HepG2 (cell line): ENCODE measurements around the gene BEND4. TPM values are rescaled to one million over a fixed set of nuclear protein-coding genes. Genes with fewer than 3 reads are reported as not detected.

Experiments used
- ATAC-seq: fragments of 200-7000 bp; cut with Tn5 transposase; 3 replicates; pipeline ENCODE4 v1.9.1; 2020; ENCODE audit warnings: mild to moderate bottlenecking, moderate library complexity
- BruUV-seq: library from RNA; stranded (reverse); fragments of 400-500 nt; replicated peaks from 2 replicates; lab custom pipeline; 2021; lab: Mats Ljungman, UMichigan
- CTCF ChIA-PET: fragments of 300-600 bp; formaldehyde crosslinking; extraction: SDS; loops from one replicate; lab custom pipeline; 2021; ENCODE audit warnings: low total read pairs, inconsistent platforms, low intra/inter-chr PET ratio; lab: Yijun Ruan, JAX
- POLR2A ChIA-PET: fragments of 350-600 bp; sonication (Branson Sonifier 250); formaldehyde crosslinking; loops from one replicate; lab custom pipeline; 2020; ENCODE audit warnings: antibody characterized with exemption, inconsistent platforms; lab: Yijun Ruan, JAX
- DNase-seq: peaks from one replicate; pipeline ENCODE4 v3.0.0-alpha.2; 2015; ENCODE audit warnings: low spot score
- FAIRE-seq: peaks from 3 replicates; lab custom pipeline; 2011; peaks lifted over from hg19 to GRCh38; lab: Jason Lieb, UNC
- H2AFZ ChIP-seq: one replicate; pipeline ENCODE4 v1.6.1; 2011; ENCODE audit warnings: low read length, inconsistent platforms
- H3K27ac ChIP-seq: fragments of 300-600 bp; 3 replicates; pipeline ENCODE4 v1.8.0; 2011; ENCODE audit warnings: mixed run types, mild to moderate bottlenecking, mixed read lengths, low read length, inconsistent platforms; ENCODE audit not compliant: insufficient read depth; ENCODE audit errors: extremely low read length
- H3K27me3 ChIP-seq, 2 experiments: fragments of 200-600 bp in 1 of 2; 2 replicates in 1 of 2; 3 replicates in 1 of 2; pipeline versions ENCODE4 v1.6.0 to v1.8.0; 2011; ENCODE audit warnings: low read length in 2 of 2, mild to moderate bottlenecking in 2 of 2, moderate library complexity in 2 of 2, inconsistent platforms in 1 of 2; ENCODE audit not compliant: insufficient read depth in 2 of 2, control insufficient read depth in 1 of 2
- H3K36me3 ChIP-seq, 2 experiments: fragments of 200-600 bp in 1 of 2; replicated peaks in 1 of 2; 2 replicates in 1 of 2; 3 replicates in 1 of 2; pipeline versions ENCODE4 v1.5.1 to v1.8.0; 2011; ENCODE audit warnings: low read length in 2 of 2, inconsistent platforms in 1 of 2; ENCODE audit not compliant: insufficient read depth in 2 of 2, control insufficient read depth in 1 of 2
- H3K4me1 ChIP-seq: 2 replicates; pipeline ENCODE4 v1.5.1; 2012; ENCODE audit warnings: low read length, inconsistent platforms; ENCODE audit not compliant: insufficient read depth
- H3K4me2 ChIP-seq: 2 replicates; pipeline ENCODE4 v1.6.0; 2011; ENCODE audit warnings: low read depth, low read length, inconsistent platforms
- H3K4me3 ChIP-seq, 3 experiments: fragments of 200-600 bp in 1 of 3; sonication (generic), shearing (Covaris generic) in 1 of 3; replicated peaks in 1 of 3; 2 replicates each; pipeline ENCODE4 v1.5.1; 2011 to 2016; ENCODE audit warnings: low read length in 3 of 3, inconsistent platforms in 2 of 3, low read depth in 2 of 3, mild to moderate bottlenecking in 2 of 3, control low read depth in 1 of 3, mixed read lengths in 1 of 3; ENCODE audit not compliant: insufficient read depth in 1 of 3
- H3K79me2 ChIP-seq: one replicate; pipeline ENCODE4 v1.6.1; 2011; ENCODE audit warnings: low read length, inconsistent platforms; ENCODE audit not compliant: insufficient read depth
- H3K9ac ChIP-seq: 2 replicates; pipeline ENCODE4 v1.6.0; 2011; ENCODE audit warnings: mild to moderate bottlenecking, low read depth, low read length, inconsistent platforms; ENCODE audit not compliant: insufficient read depth
- H3K9me3 ChIP-seq: 2 replicates; pipeline ENCODE4 v1.5.1; 2012; ENCODE audit warnings: mild to moderate bottlenecking, low read length
- H4K20me1 ChIP-seq: 2 replicates; pipeline ENCODE4 v1.6.0; 2011; ENCODE audit warnings: inconsistent platforms, mild to moderate bottlenecking, low read length, moderate library complexity; ENCODE audit not compliant: insufficient read depth
- KDM4B ChIP-seq: sonication (generic); formaldehyde crosslinking; IDR thresholded peaks from 2 replicates; pipeline ENCODE4 v1.4.0; 2020; ENCODE audit warnings: missing genetic modification reagents
- NR2F2 ChIP-seq: IDR thresholded peaks from 2 replicates; pipeline ENCODE4 v1.6.1; 2012; ENCODE audit warnings: low read depth, inconsistent platforms, borderline replicate concordance
- RARG ChIP-seq: sonication (generic); formaldehyde crosslinking; IDR thresholded peaks from 2 replicates; pipeline ENCODE4 v1.4.0; 2020; ENCODE audit warnings: low read depth, mild to moderate bottlenecking, missing genetic modification reagents
- REPIN1 ChIP-seq: sonication (generic); formaldehyde crosslinking; IDR thresholded peaks from 2 replicates; pipeline ENCODE4 v1.8.0; 2022; ENCODE audit warnings: missing genetic modification reagents, low read depth, mild to moderate bottlenecking, borderline replicate concordance
- SNRNP70 ChIP-seq: fragments of 200-400 bp; formaldehyde crosslinking; IDR thresholded peaks from 2 replicates; pipeline ENCODE4 v1.6.1; 2017; ENCODE audit warnings: mild to moderate bottlenecking, low read depth, low read length, moderate library complexity
- SRSF9 ChIP-seq: fragments of 200-400 bp; formaldehyde crosslinking; IDR thresholded peaks from 2 replicates; pipeline ENCODE4 v1.6.1; 2018; ENCODE audit warnings: borderline replicate concordance, mild to moderate bottlenecking, low read depth, low read length; ENCODE audit not compliant: insufficient read depth, poor library complexity, severe bottlenecking
- ZNF337 ChIP-seq: sonication (generic); formaldehyde crosslinking; IDR thresholded peaks from 2 replicates; pipeline ENCODE4 v1.5.1; 2020; ENCODE audit warnings: missing genetic modification reagents, low read depth, mild to moderate bottlenecking, borderline replicate concordance
- ZSCAN29 ChIP-seq: sonication (generic); formaldehyde crosslinking; conservative IDR thresholded peaks from 2 replicates; pipeline ENCODE4 v1.4.0; 2020; ENCODE audit warnings: mild to moderate bottlenecking, missing genetic modification reagents
- WGBS: methylation state at CpG from one replicate; pipeline ENCODE4 v1.1.6; 2017; ENCODE audit warnings: low lambda C conversion rate; 5-methylcytosine and 5-hydroxymethylcytosine counted together
- in situ Hi-C: cut with HindIII; loops from 2 replicates; pipeline ENCODE4 v1.10.0; 2017; ENCODE audit warnings: low pct_unique_long_range_greater_than_20kb; ENCODE audit not compliant: extremely low pct_ligation_motif_present
- intact Hi-C: fragments of 100-400 bp; cut with micrococcal nuclease; formaldehyde crosslinking; loops from one replicate; pipeline ENCODE4 v1.10.0; 2022; ENCODE audit not compliant: unreplicated experiment
- polyA plus RNA-seq, 8 experiments: library from polyadenylated mRNA; depleted of rRNA in 3 of 8; stranded (reverse) in 7 of 8; unstranded in 1 of 8; fragments of >200 nt; fragmentation: Illumina TruSeq in 4 of 8; extraction: Trizol in 4 of 8; gene quantifications; 2 replicates each; pipeline versions ENCODE4 v1.2.1 to v1.2.3, GENCODE V29; 2011 to 2016; ENCODE audit warnings: low read depth in 4 of 8, missing spikeins in 1 of 8, mixed read lengths in 1 of 8; ENCODE audit not compliant: insufficient read depth in 1 of 8
- total RNA-seq, 5 experiments: library from RNA; depleted of rRNA; stranded (reverse); fragments of >200 nt; fragmentation: Illumina TruSeq; extraction: Trizol; gene quantifications; 2 replicates each; pipeline ENCODE4 v1.2.3, GENCODE V29; 2016; ENCODE audit warnings: low read depth in 1 of 5
- TF ChIP-seq, protein P1 (sequence below), 2 experiments: sonication (generic) in 1 of 2; formaldehyde crosslinking in 1 of 2; IDR thresholded peaks; 2 replicates each; pipeline versions ENCODE4 v1.4.0 to v1.6.1; 2016 to 2020; ENCODE audit warnings: borderline replicate concordance in 1 of 2, low read depth in 1 of 2, mild to moderate bottlenecking in 1 of 2, missing genetic modification reagents in 1 of 2
- TF ChIP-seq, protein P2 (sequence below): sonication (generic); formaldehyde crosslinking; IDR thresholded peaks from 2 replicates; pipeline ENCODE4 v1.4.0; 2020; ENCODE audit warnings: missing genetic modification reagents, borderline replicate concordance
- TF ChIP-seq, protein P3 (sequence below): sonication (generic); formaldehyde crosslinking; IDR thresholded peaks from 2 replicates; pipeline ENCODE4 v1.4.0; 2020; ENCODE audit warnings: missing genetic modification reagents
- TF ChIP-seq, protein P4 (sequence below): sonication (generic); formaldehyde crosslinking; IDR thresholded peaks from 2 replicates; pipeline ENCODE4 v1.5.0; 2020; ENCODE audit warnings: mild to moderate bottlenecking, missing genetic modification reagents, moderate library complexity

BEND4 gene
- total and polyA plus RNA-seq, 2 of the 13 experiments (the other 11 are each of a cell fraction or from before 2014, with no cell fraction given), result not detected

DNA sequence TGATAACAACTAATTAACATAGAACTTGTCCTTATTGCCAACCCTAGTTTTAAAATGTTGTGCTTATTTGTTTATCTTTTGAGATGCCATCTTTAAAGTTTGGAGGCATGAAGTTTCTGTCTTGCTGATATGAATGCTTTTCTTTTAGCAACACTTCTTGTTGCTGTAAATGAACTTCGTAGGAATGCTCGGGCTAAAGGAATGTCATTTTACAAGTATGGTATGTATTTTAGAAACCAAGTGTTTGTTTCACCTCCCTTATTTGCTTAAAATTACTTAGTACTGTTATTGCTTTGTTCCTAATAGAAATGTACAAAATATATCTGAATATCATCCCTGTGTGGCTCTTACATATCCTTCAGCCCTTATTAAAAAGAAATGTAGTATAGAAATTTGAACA, 86.1 kb downstream of the BEND4 start:
- WGBS, result 99% methylated on average over 2 of the region's 2 CpGs
- Histone ChIP-seq H3K4me2 (no peak overlapping the region), H3K9ac (no peak overlapping the region), H3K79me2 (no peaks in the 10 kb centered on the region), H3K4me3 (no peak overlapping the region), H3K9me3 (no peaks in the 10 kb centered on the region), H3K36me3 (peaks cover 3 to 24% of the 10 kb centered on the region in 2 experiments; a peak in 4 of 5 replicates), H4K20me1 (no peaks in the 10 kb centered on the region), H2AFZ (no peak overlapping the region), H3K4me1 (no peaks in the 10 kb centered on the region), H3K27ac (no peak overlapping the region), H3K27me3 (no peaks in the 10 kb centered on the region)
- in situ Hi-C loops (no loop called here), intact Hi-C loops (no loop called here)
- ChIA-PET POLR2A (no interaction called here), CTCF (no interaction called here)
- FAIRE-seq, result no peak
- ATAC-seq, result no peak
- no peak for DNase-seq
- TF ChIP-seq, protein P1, sequence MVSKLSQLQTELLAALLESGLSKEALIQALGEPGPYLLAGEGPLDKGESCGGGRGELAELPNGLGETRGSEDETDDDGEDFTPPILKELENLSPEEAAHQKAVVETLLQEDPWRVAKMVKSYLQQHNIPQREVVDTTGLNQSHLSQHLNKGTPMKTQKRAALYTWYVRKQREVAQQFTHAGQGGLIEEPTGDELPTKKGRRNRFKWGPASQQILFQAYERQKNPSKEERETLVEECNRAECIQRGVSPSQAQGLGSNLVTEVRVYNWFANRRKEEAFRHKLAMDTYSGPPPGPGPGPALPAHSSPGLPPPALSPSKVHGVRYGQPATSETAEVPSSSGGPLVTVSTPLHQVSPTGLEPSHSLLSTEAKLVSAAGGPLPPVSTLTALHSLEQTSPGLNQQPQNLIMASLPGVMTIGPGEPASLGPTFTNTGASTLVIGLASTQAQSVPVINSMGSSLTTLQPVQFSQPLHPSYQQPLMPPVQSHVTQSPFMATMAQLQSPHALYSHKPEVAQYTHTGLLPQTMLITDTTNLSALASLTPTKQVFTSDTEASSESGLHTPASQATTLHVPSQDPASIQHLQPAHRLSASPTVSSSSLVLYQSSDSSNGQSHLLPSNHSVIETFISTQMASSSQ (IDR thresholded peaks at IDR 0.05; ENCODE audit: low read depth), result no peak
- TF ChIP-seq, protein P1 (CRISPR knock-in tag; IDR thresholded peaks at IDR 0.05; ENCODE audit: borderline replicate concordance), result no peak
- no peak for TF ChIP-seq SRSF9
- no peak for TF ChIP-seq REPIN1 (CRISPR knock-in tag)
- no peak for TF ChIP-seq RARG (CRISPR knock-in tag)
- no peak for TF ChIP-seq NR2F2
- TF ChIP-seq ZNF337 (CRISPR knock-in tag), result no peak
- TF ChIP-seq, protein P2, sequence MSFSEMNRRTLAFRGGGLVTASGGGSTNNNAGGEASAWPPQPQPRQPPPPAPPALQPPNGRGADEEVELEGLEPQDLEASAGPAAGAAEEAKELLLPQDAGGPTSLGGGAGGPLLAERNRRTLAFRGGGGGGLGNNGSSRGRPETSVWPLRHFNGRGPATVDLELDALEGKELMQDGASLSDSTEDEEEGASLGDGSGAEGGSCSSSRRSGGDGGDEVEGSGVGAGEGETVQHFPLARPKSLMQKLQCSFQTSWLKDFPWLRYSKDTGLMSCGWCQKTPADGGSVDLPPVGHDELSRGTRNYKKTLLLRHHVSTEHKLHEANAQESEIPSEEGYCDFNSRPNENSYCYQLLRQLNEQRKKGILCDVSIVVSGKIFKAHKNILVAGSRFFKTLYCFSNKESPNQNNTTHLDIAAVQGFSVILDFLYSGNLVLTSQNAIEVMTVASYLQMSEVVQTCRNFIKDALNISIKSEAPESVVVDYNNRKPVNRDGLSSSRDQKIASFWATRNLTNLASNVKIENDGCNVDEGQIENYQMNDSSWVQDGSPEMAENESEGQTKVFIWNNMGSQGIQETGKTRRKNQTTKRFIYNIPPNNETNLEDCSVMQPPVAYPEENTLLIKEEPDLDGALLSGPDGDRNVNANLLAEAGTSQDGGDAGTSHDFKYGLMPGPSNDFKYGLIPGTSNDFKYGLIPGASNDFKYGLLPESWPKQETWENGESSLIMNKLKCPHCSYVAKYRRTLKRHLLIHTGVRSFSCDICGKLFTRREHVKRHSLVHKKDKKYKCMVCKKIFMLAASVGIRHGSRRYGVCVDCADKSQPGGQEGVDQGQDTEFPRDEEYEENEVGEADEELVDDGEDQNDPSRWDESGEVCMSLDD (CRISPR knock-in tag), result no peak
- TF ChIP-seq KDM4B (CRISPR knock-in tag), result no peak
- TF ChIP-seq, protein P3, sequence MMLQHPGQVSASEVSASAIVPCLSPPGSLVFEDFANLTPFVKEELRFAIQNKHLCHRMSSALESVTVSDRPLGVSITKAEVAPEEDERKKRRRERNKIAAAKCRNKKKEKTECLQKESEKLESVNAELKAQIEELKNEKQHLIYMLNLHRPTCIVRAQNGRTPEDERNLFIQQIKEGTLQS (CRISPR knock-in tag), result no peak
- no peak for TF ChIP-seq SNRNP70
- no peak for TF ChIP-seq ZSCAN29
- TF ChIP-seq, protein P4, sequence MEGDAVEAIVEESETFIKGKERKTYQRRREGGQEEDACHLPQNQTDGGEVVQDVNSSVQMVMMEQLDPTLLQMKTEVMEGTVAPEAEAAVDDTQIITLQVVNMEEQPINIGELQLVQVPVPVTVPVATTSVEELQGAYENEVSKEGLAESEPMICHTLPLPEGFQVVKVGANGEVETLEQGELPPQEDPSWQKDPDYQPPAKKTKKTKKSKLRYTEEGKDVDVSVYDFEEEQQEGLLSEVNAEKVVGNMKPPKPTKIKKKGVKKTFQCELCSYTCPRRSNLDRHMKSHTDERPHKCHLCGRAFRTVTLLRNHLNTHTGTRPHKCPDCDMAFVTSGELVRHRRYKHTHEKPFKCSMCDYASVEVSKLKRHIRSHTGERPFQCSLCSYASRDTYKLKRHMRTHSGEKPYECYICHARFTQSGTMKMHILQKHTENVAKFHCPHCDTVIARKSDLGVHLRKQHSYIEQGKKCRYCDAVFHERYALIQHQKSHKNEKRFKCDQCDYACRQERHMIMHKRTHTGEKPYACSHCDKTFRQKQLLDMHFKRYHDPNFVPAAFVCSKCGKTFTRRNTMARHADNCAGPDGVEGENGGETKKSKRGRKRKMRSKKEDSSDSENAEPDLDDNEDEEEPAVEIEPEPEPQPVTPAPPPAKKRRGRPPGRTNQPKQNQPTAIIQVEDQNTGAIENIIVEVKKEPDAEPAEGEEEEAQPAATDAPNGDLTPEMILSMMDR (CRISPR knock-in tag), result no peak
- BruUV-seq, result no TSS peak
